Stomach (tissue), 9 donors: ENCODE results near the gene RBP4. TPM values are rescaled to one million over a fixed set of nuclear protein-coding genes. Genes with fewer than 3 reads are reported as not detected.
"Not testable (repeated sequence)": the region's sequence is repeated elsewhere in the genome, so short reads cannot be mapped to it uniquely, and the experiment has no call there.

Experiments
- DNase-seq, 2 donors: peaks; one replicate each; pipeline versions ENCODE4 v3.0.0 to v3.0.0-alpha.2; 2013 to 2019
- H3K27ac ChIP-seq, 5 donors: fragments of 200-600 bp in 4 of 5; sonication (generic) in 4 of 5; one replicate each; pipeline ENCODE4 v1.5.1; 2013 to 2019; ENCODE audit warnings: mild to moderate bottlenecking in 1 of 5, moderate library complexity in 1 of 5
- H3K27me3 ChIP-seq, 3 donors: fragments of 200-600 bp; sonication (generic); one replicate each; pipeline ENCODE4 v1.5.1; 2017 to 2019; ENCODE audit warnings: mixed run types in 1 of 3
- H3K36me3 ChIP-seq, 4 donors: fragments of 200-600 bp; sonication (generic); 1 replicate in 3 of 4; 2 replicates in 1 of 4; pipeline ENCODE4 v1.5.1; 2016 to 2019
- H3K4me1 ChIP-seq, 4 donors: fragments of 200-600 bp; sonication (generic); one replicate each; pipeline ENCODE4 v1.5.1; 2016 to 2019
- H3K4me3 ChIP-seq, 4 donors: fragments of 200-600 bp; sonication (generic) in 3 of 4; one replicate each; pipeline ENCODE4 v1.5.1; 2016 to 2019; ENCODE audit warnings: mild to moderate bottlenecking in 1 of 4
- H3K9me3 ChIP-seq, 4 donors: fragments of 200-600 bp; sonication (generic); one replicate each; pipeline ENCODE4 v1.5.1; 2016 to 2019
- CTCF ChIP-seq, 7 experiments: fragments of 450-650 bp in 4 of 7; fragments of 200-600 bp in 3 of 7; sonication (generic) in 3 of 7; IDR thresholded peaks; one replicate each; pipeline ENCODE4 v1.5.1; 2016 to 2019; ENCODE audit warnings: antibody characterized with exemption in 7 of 7, control low read depth in 2 of 7, mild to moderate bottlenecking in 1 of 7
- EP300 ChIP-seq: sonication (generic); formaldehyde crosslinking; IDR thresholded peaks from one replicate; pipeline ENCODE4 v1.6.1; 2017; ENCODE audit warnings: antibody characterized with exemption
- POLR2A ChIP-seq, 4 donors: fragments of 450-650 bp; IDR thresholded peaks; one replicate each; pipeline ENCODE4 v1.6.1; 2016; ENCODE audit warnings: antibody characterized with exemption in 4 of 4, control low read depth in 2 of 4, mild to moderate bottlenecking in 1 of 4, moderate library complexity in 1 of 4
- POLR2AphosphoS5 ChIP-seq, 3 donors: sonication (generic); formaldehyde crosslinking; IDR thresholded peaks; one replicate each; pipeline ENCODE4 v1.6.1; 2016; ENCODE audit warnings: antibody characterized with exemption in 3 of 3
- WGBS, 5 donors: extraction: QIAGEN DNeasy Blood & Tissue Kit in 3 of 5; methylation state at CpG; one replicate each; pipeline versions ENCODE4 v1.1.5 to v1.1.7; 2013 to 2018; 5-methylcytosine and 5-hydroxymethylcytosine counted together
- intact Hi-C: fragments of 100-400 bp; cut with DNase I; formaldehyde crosslinking; loops from one replicate; pipeline ENCODE4 v1.15.1; 2023; ENCODE audit warnings: low total_unique reads
- polyA plus RNA-seq, 3 donors: library from polyadenylated mRNA; stranded (reverse); fragments of 200-250 nt; gene quantifications; one replicate each; pipeline ENCODE4 v1.2.3, GENCODE V29; 2013
- total RNA-seq, 5 donors: library from RNA; depleted of rRNA; stranded (reverse); fragments of >200 nt; gene quantifications; one replicate each; pipeline versions ENCODE4 v1.1.0 to v1.2.3, GENCODE V29; 2014 to 2016
- donor health status: healthy with polysubstance abuse.
- donor health status: Bipolar disorder and iron deficiency.
- donor health status: healthy.

RBP4 gene
- total and polyA plus RNA-seq, 8 donors, result 0.58 to 20.5 (median 1.1) TPM; not detected in 2

- no peak for TF ChIP-seq POLR2A (IDR thresholded peaks at IDR 0.05)
- TF ChIP-seq EP300, result no peak
- no peak for TF ChIP-seq POLR2AphosphoS5 (IDR thresholded peaks at IDR 0.05)
- TF ChIP-seq CTCF (IDR thresholded peaks at IDR 0.05), result no peak
- intact Hi-C loops, result no loop called here
- 72 to 90% (median 89%) methylated on average over 5 of the region's 5 CpGs for WGBS, 5 donors
Observed at GRCh38 chr10:93548376-93549071, 52.5 kb downstream of the RBP4 start.

GRCh38 chr10:93547522-93547921, 53.5 kb downstream of the RBP4 start:
- intact Hi-C loops, result no loop called here
- peaks cover 0 to 5% (median 0%) of the 10 kb centered on the region in 3 donors for H3K27me3 ChIP-seq
- H3K4me3 ChIP-seq, result no peak overlapping the region
- H3K36me3 ChIP-seq, result no peaks in the 10 kb centered on the region
- TF ChIP-seq EP300, result no peak
- no peak overlapping the region for H3K27ac ChIP-seq
- DNase-seq, result no peak
- H3K9me3 ChIP-seq, result no peaks in the 10 kb centered on the region
- peaks cover 0 to 4% (median 2%) of the 10 kb centered on the region in 4 donors for H3K4me1 ChIP-seq

More at GRCh38 chr10:93548376-93549071, 52.5 kb downstream of the RBP4 start:
- DNase-seq, result no peak
- Histone ChIP-seq H3K27ac (no peak overlapping the region), H3K4me3 (no peak overlapping the region), H3K4me1 (no peaks in the 10 kb centered on the region), H3K27me3 (peaks cover 0 to 5% (median 0%) of the 10 kb centered on the region in 3 donors), H3K9me3 (no peaks in the 10 kb centered on the region), H3K36me3 (no peaks in the 10 kb centered on the region)

- H3K4me3 ChIP-seq, H3K9me3 ChIP-seq, DNase-seq, H3K36me3 ChIP-seq, H3K4me1 ChIP-seq, intact Hi-C loops, H3K27me3 ChIP-seq, H3K27ac ChIP-seq: not testable (repeated sequence)
- 79 to 92% (median 87%) methylated on average over 6 to 8 of the region's 8 CpGs for WGBS, 5 donors
Observed at GRCh38 chr10:93546995-93547394, 54.0 kb downstream of the RBP4 start.

- Histone ChIP-seq H3K9me3 (no peaks in the 10 kb centered on the region), H3K27me3 (peaks cover 0 to 4% (median 0%) of the 10 kb centered on the region in 3 donors), H3K4me3 (peak overlapping the region in 2 of 4 donors; percentile 6 to 19), H3K36me3 (no peaks in the 10 kb centered on the region), H3K4me1 (peaks cover 7 to 12% (median 8%) of the 10 kb centered on the region in 4 donors), H3K27ac (no peak overlapping the region)
- intact Hi-C loops, result no loop called here
- WGBS, 5 donors, result 10 to 17% (median 13%) methylated on average over 10 of the region's 10 CpGs
- DNase-seq, result peak; percentile 45 to 84
- TF ChIP-seq CTCF (IDR thresholded peaks at IDR 0.05) (no peak), EP300 (no peak), POLR2AphosphoS5 (IDR thresholded peaks at IDR 0.05) (no peak), POLR2A (IDR thresholded peaks at IDR 0.05) (no peak)
Observed at GRCh38 chr10:93542358-93542791, 58.7 kb downstream of the RBP4 start.

Other genes with a start within 250 kb of the RBP4 start
- 100 to 1,000 TPM in 1 of 5 donors, 10 to 100 TPM in 4; 29.5 to 111 (median 72.7) TPM for gene MYOF, start 118.9 kb downstream of the RBP4 start, total RNA-seq
- gene MYOF, start 118.9 kb downstream of the RBP4 start, polyA plus RNA-seq, result 10 to 100 TPM in 2 of 3 donors, 1 to 10 TPM in 1; 5.0 to 24.2 (median 13.7) TPM
- 1 to 10 TPM in 2 of 5 donors, under 1 TPM in 2, not detected in 1; 0.58 to 6.6 (median 1.1) TPM for gene CEP55, start 104.6 kb downstream of the RBP4 start, total RNA-seq
- gene CEP55, start 104.6 kb downstream of the RBP4 start, polyA plus RNA-seq, result 1 to 10 TPM; 3.1 to 7.2 (median 5.2) TPM
- gene FFAR4, start 34.6 kb downstream of the RBP4 start, total RNA-seq, result 1 to 10 TPM in 2 of 5 donors, under 1 TPM in 1, not detected in 2; 0.18 to 2.0 (median 1.7) TPM
- gene FFAR4, start 34.6 kb downstream of the RBP4 start, polyA plus RNA-seq, result under 1 TPM in 1 of 3 donors, not detected in 2; 0.08 TPM
- gene PDE6C, start 11.3 kb upstream of the RBP4 start, total RNA-seq, result not detected
- not detected for gene PDE6C, start 11.3 kb upstream of the RBP4 start, polyA plus RNA-seq
- gene FRA10AC1, start 101.4 kb upstream of the RBP4 start, total RNA-seq, result 10 to 100 TPM in 2 of 5 donors, 1 to 10 TPM in 3; 1.2 to 42.0 (median 5.3) TPM
- gene FRA10AC1, start 101.4 kb upstream of the RBP4 start, polyA plus RNA-seq, result 10 to 100 TPM in 1 of 3 donors, 1 to 10 TPM in 2; 6.0 to 10.7 (median 9.5) TPM
- gene LGI1, start 156.7 kb upstream of the RBP4 start, total RNA-seq, result 1 to 10 TPM in 3 of 5 donors, not detected in 2; 1.4 to 7.2 (median 2.2) TPM
- gene LGI1, start 156.7 kb upstream of the RBP4 start, polyA plus RNA-seq, result 1 to 10 TPM in 1 of 3 donors, under 1 TPM in 2; 0.12 to 1.8 (median 0.63) TPM